GM12872 (cell line): ENCODE data around the gene UNC13A.

ENCODE experiments used
- CTCF ChIP-seq: IDR thresholded peaks from 3 replicates; pipeline ENCODE4 v1.5.1; 2011; ENCODE audit warnings: low read depth, mild to moderate bottlenecking, low read length, moderate library complexity; ENCODE audit not compliant: insufficient read depth

UNC13A gene

GRCh38 chr19:17577457-17578097 lies 110.6 kb downstream of the UNC13A start:
- TF ChIP-seq CTCF: no peak

GRCh38 chr19:17576758-17577456 lies 111.2 kb downstream of the UNC13A start:
- no peak for TF ChIP-seq CTCF

- TF ChIP-seq CTCF: no peak
Observed at GRCh38 chr19:17575871-17576757, 112.0 kb downstream of the UNC13A start.

GRCh38 chr19:17572638-17573037 lies 115.5 kb downstream of the UNC13A start:
- no peak for TF ChIP-seq CTCF

GRCh38 chr19:17570791-17571190 lies 117.4 kb downstream of the UNC13A start:
- no peak for TF ChIP-seq CTCF

- no peak for TF ChIP-seq CTCF
Observed at GRCh38 chr19:17567940-17568339, 120.2 kb downstream of the UNC13A start.

- TF ChIP-seq CTCF: no peak
Observed at GRCh38 chr19:17565611-17566010, 122.5 kb downstream of the UNC13A start.
